ENCODE results near the gene VIT.
"Not testable (repeated sequence)": the region's sequence is repeated elsewhere in the genome, so short reads cannot be mapped to it uniquely, and the experiment has no call there.

Gene VIT

GRCh38 chr2:36667931-36668330, 28.6 kb upstream of the VIT start:
- no peak for FAIRE-seq
- TF ChIP-seq POLR2A (IDR thresholded peaks at IDR 0.05; ENCODE audit: low read depth, low read length), result no peak
- DNase-seq (ENCODE audit: insufficient read length, low spot score), result no peak

- no peak for TF ChIP-seq POLR2A (IDR thresholded peaks at IDR 0.05; ENCODE audit: low read depth, low read length)
- FAIRE-seq (peak; percentile 79), DNase-seq (ENCODE audit: insufficient read length, low spot score) (no peak)
These were observed 25.5 kb upstream of the VIT start for GRCh38 chr2:36670881-36671595.

GRCh38 chr2:36671731-36672130, 24.8 kb upstream of the VIT start:
- TF ChIP-seq POLR2A (IDR thresholded peaks at IDR 0.05; ENCODE audit: low read depth, low read length), result no peak

GRCh38 chr2:36672199-36672598, 24.3 kb upstream of the VIT start:
- FAIRE-seq, result no peak
- no peak for DNase-seq (ENCODE audit: insufficient read length, low spot score)
- no peak for TF ChIP-seq POLR2A (IDR thresholded peaks at IDR 0.05; ENCODE audit: low read depth, low read length)

More at GRCh38 chr2:36671731-36672130, 24.8 kb upstream of the VIT start:
- DNase-seq (ENCODE audit: insufficient read length, low spot score), result no peak
- no peak for FAIRE-seq

- DNase-seq (ENCODE audit: insufficient read length, low spot score) (no peak), FAIRE-seq (no peak)
- no peak for TF ChIP-seq POLR2A (IDR thresholded peaks at IDR 0.05; ENCODE audit: low read depth, low read length)
These were observed 20.8 kb upstream of the VIT start for GRCh38 chr2:36675579-36676282.

- FAIRE-seq (no peak), DNase-seq (ENCODE audit: insufficient read length, low spot score) (no peak)
- TF ChIP-seq POLR2A (IDR thresholded peaks at IDR 0.05; ENCODE audit: low read depth, low read length), result no peak
These were observed 20.1 kb upstream of the VIT start for GRCh38 chr2:36676364-36676763.

- FAIRE-seq, result no peak
- no peak for TF ChIP-seq POLR2A (IDR thresholded peaks at IDR 0.05; ENCODE audit: low read depth, low read length)
These were observed 19.1 kb upstream of the VIT start for GRCh38 chr2:36677386-36677785.

GRCh38 chr2:36677996-36678605, 18.4 kb upstream of the VIT start:
- FAIRE-seq (no peak), DNase-seq (ENCODE audit: insufficient read length, low spot score) (no peak)

More at GRCh38 chr2:36677386-36677785, 19.1 kb upstream of the VIT start:
- DNase-seq (ENCODE audit: insufficient read length, low spot score), result no peak

GRCh38 chr2:36678856-36679255, 17.7 kb upstream of the VIT start:
- DNase-seq (ENCODE audit: insufficient read length, low spot score) (no peak), FAIRE-seq (no peak)
- no peak for TF ChIP-seq POLR2A (IDR thresholded peaks at IDR 0.05; ENCODE audit: low read depth, low read length)

More at GRCh38 chr2:36677996-36678605, 18.4 kb upstream of the VIT start:
- no peak for TF ChIP-seq POLR2A (IDR thresholded peaks at IDR 0.05; ENCODE audit: low read depth, low read length)

- TF ChIP-seq POLR2A (IDR thresholded peaks at IDR 0.05; ENCODE audit: low read depth, low read length), result no peak
- DNase-seq (ENCODE audit: insufficient read length, low spot score), result no peak
- FAIRE-seq, result no peak
These were observed 16.5 kb upstream of the VIT start for GRCh38 chr2:36680012-36680411.

GRCh38 chr2:36682562-36682961, 13.9 kb upstream of the VIT start:
- no peak for TF ChIP-seq POLR2A (IDR thresholded peaks at IDR 0.05; ENCODE audit: low read depth, low read length)
- DNase-seq (ENCODE audit: insufficient read length, low spot score) (no peak), FAIRE-seq (no peak)

- TF ChIP-seq POLR2A (IDR thresholded peaks at IDR 0.05; ENCODE audit: low read depth, low read length), result no peak
- no peak for DNase-seq (ENCODE audit: insufficient read length, low spot score)
- FAIRE-seq, result no peak
These were observed 13.5 kb upstream of the VIT start for GRCh38 chr2:36683002-36683401.

- not testable (repeated sequence) for FAIRE-seq; DNase-seq (ENCODE audit: insufficient read length, low spot score)
These were observed 8.2 kb upstream of the VIT start for GRCh38 chr2:36688291-36688690.

- DNase-seq (ENCODE audit: insufficient read length, low spot score); FAIRE-seq: not testable (repeated sequence)
These were observed 7.5 kb upstream of the VIT start for GRCh38 chr2:36689013-36689412.

GRCh38 chr2:36692121-36692520, 4.4 kb upstream of the VIT start:
- FAIRE-seq, result no peak

More at GRCh38 chr2:36692121-36692520, 4.4 kb upstream of the VIT start:
- no peak for TF ChIP-seq POLR2A (IDR thresholded peaks at IDR 0.05; ENCODE audit: low read depth, low read length)
- DNase-seq (ENCODE audit: insufficient read length, low spot score), result no peak
